NCI-H187 treated with DMSO at 0.1 percent for 48 hours (cell line): Measurements from ENCODE around the gene CNTN3.

Experiments used
- DNase-seq: peaks from one replicate; lab custom pipeline; 2025; lab: John Stamatoyannopoulos, UW

CNTN3 gene

DNA sequence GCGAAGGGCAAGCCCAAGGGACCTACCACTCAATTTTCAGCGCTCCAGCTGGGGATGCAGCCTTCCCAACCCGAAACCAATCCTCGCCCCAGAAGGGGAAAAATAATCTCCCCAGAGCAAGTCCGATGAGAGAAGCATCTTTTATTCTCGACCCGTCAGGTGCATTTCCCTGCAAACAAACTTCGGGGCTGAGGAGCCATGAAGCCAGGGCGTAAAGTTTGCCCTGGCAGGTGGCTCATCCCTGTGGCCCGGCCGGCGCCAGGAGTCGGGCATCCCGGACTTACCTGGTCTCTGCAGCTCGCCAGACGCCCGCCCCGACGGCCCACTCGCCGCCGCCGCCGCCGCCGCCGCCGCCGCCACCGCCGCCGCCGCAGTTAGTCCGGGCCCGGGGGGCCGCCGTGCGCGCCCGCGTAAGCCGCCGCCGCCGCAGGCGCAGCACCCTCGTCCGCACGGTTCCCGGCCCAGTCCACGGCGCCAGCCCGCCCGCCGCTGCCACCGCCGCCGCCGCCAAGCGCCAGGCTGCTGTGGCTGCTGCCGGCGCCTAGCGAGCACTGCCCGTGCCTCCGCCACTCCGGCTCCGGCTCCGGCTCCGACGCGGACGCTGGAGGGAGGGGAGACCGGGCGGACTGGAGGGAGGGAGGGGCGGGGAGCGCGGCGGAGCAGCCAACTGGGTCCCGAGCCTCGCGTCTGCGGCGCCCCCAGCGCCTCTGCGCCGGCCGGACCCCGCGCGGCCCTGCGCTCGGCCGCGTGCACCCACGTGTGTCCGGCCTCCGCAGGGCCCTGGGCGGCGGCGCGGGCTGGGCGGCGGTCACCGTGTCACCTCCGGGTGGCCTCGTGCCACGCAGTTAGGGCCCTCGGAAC, at the start of gene CNTN3:
TSS of gene CNTN3 (minus strand) at position 553 of the 861 bp plus-strand sequence. CDS start 93,547 bp downstream, outside the sequence.
- DNase-seq = no peak

- DNase-seq = no peak
Measured at GRCh38 chr3:74663178-74663577, 48.7 kb upstream of the CNTN3 start.

GRCh38 chr3:74661672-74662071, 47.2 kb upstream of the CNTN3 start:
- no peak for DNase-seq

DNA sequence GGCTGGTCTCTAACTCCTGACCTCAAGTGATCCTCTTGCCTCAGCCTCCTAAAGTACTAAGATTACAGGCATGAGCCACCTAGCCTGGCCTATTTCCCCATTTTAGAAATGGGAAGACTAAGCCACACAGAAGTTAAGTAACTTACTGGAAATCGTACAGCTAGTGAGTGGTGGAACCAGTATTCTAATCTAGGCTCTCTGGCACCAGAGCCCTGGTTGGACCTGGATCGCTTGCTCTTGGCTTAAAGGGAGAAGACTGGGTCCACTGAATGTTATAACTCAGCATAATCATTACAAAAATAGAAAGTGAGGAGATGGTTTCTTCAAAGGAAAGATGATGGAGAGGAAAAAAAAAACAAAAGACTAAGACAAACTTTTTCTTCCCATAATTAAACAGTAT, 37.4 kb upstream of the CNTN3 start:
- no peak for DNase-seq

GRCh38 chr3:74651292-74651691, 36.8 kb upstream of the CNTN3 start:
- DNase-seq = no peak

GRCh38 chr3:74648107-74648506, 33.6 kb upstream of the CNTN3 start:
- DNase-seq = no peak

- no peak for DNase-seq
Measured at GRCh38 chr3:74646094-74646493, 31.6 kb upstream of the CNTN3 start.

DNA sequence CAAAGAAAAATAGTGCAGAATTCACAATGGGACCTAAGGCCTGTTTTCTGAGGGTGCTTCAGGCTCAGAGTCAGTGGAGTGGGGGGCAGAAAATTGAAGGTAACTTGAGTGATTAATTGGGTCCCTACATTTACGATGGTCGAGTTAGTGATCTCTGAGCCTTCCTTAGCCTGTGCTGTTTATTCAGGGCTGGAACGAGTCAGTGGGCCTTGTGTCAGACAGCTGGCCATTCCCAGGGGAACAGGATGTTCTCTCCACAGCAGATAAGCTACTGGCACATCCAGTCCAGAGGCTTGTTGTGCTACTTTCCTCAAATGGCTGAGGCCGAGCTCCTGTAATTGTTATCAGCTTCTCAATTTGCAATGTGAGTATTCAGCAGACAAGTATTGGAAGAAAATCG, 29.2 kb upstream of the CNTN3 start:
- DNase-seq = no peak

GRCh38 chr3:74642876-74643275, 28.4 kb upstream of the CNTN3 start:
- no peak for DNase-seq

GRCh38 chr3:74640211-74640610, 25.8 kb upstream of the CNTN3 start:
- no peak for DNase-seq

DNA sequence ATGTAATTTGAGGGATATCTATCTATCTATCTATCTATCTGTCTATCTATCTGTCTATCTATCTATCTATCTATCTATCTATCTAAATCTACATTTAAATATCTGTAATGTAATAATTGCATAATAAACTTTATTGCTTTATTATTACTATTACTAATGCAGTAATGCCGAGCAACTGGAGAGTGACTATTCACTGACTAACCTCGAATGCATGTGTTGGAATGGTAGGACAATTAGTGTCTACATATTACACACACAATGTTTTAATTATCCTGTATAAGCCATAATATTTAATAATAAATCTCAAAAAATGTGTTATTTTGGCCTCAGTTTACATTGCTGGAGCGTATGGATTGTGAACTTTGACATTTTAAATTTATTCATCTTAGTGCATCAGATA, 25.2 kb upstream of the CNTN3 start:
- no peak for DNase-seq

- DNase-seq = no peak
Measured at GRCh38 chr3:74636981-74637380, 22.5 kb upstream of the CNTN3 start.

DNA sequence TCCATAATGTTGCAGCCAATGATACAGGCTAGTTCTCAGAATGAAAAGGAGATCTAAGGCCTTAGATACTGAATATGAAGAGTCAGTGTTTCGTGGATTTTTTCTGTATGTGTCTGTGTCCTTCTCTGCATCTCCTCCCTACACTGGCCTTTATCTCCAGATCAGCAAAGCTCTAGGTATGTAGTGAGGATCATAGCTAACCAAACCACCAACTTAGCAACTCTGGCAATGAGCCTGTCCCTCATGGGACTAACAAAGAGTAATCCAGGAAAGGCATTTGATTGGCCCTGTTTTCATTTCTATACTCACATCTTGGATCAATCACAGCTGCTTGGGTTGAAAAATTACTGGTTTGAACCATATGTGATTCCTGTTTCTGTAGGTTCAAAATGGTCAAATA, 18.6 kb upstream of the CNTN3 start:
- no peak for DNase-seq

- DNase-seq = no peak
Measured at GRCh38 chr3:74631351-74632140, 17.1 kb upstream of the CNTN3 start.

DNA sequence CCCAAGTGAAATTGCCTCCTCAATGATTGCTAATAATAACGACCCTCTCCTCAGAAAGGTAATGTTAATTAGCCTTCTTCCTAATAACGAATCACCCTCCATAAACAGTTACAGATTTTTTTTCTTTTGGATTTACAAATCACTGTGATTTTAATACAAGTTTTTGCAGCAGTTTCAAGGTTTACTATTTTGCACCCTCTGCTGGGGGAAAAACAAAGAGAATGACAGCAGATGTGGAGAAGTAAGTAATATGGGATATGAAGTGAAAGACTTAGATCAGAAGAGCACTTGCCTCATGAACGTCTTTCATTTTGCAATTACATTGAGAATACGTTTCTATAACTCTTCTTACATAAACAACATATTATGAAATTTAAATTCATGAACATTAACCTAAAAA, 16.1 kb upstream of the CNTN3 start:
- no peak for DNase-seq

DNA sequence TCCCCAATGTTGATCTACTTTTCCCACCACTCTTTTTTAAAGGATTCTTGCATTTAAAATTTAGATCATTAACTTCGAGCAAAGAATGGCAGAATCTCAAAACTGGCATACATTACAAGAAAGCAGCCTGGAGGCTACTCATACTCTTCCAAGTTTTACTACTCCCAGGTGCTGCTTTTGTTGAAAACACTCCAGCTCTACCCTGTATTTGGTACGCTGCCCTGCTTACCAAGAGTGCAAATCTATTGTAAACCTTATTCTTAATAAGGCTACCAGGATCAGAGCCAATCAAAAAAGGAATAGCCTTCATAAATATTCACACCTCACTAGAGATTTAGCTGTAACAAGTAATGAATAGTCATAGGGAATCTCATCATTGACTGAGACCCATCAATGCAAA, 11.6 kb upstream of the CNTN3 start:
- no peak for DNase-seq

DNA sequence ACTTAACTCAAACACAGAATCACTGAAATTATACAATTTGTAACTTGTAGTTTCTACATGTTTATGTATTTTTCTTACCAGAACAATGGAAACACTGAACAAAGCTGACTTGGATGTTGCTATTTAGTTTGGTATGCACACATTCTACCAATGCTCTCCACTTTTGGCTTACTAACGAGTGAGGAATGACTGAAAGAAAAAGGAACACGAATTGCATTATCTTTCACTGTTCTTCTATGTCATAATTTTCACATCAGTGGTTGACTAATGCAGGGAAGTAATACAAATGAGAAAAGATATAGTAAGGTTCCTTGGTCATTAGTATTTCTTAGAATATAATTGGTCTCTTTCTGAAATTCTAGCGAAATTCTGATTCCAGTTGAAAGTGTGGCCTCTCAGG, 9.8 kb upstream of the CNTN3 start:
- no peak for DNase-seq

DNA sequence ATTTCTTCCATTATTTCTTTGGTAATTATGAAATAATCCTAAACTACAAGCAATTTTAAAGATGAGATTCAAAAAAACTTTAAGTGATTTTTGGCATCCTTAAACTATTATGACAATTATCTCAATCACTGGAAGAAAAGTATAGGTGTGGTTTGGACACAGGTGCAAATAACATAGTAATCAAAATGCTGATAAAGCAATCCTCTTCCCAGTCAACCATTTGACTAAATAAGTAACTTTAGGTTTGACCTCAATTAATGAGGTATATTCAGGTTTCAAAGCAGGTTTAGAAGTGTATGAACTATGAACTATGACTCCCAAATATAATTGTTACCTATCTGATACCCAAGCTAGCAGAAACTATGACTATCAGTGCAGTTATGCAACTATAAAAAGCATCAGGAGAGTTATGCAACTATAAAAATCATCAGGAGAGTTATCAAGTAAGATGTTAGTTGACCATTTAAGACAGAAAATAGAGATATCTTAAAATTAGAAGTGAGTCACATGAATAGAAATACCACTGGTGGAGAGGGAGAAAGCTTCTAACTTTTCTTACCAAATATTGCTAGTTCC, 8.9 kb upstream of the CNTN3 start:
- DNase-seq = no peak

GRCh38 chr3:74621581-74621980, 7.1 kb upstream of the CNTN3 start:
- no peak for DNase-seq

GRCh38 chr3:74617776-74618175, 3.3 kb upstream of the CNTN3 start:
- DNase-seq = no peak

- no peak for DNase-seq
Measured at GRCh38 chr3:74613521-74614106, 845 bp downstream of the CNTN3 start.

DNA sequence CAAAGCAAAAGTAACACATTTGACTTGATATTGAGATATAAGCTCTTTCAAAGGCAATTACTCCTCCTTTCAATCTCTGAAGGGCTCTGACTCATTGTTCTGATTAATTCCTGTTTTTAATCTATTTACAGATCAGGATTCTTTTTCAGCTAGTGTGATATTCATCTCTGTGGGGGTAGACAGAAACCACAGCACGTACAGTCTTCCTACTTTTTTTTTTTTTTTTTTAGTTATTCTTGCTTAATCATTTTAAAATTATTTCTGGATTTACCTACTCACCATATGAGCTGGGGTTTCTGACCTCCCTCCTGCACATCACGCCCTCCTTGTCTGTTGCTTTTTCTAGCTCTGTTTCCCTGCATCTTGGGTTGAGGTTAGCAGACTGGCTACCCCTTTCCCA, 1.4 kb downstream of the CNTN3 start:
- DNase-seq = no peak

GRCh38 chr3:74611206-74611605, 3.3 kb downstream of the CNTN3 start:
- no peak for DNase-seq
